HG03103 (cell line): ENCODE data around the gene MRPL50.
"Not testable (repeated sequence)": the region's sequence is repeated elsewhere in the genome, so short reads cannot be mapped to it uniquely, and the experiment has no call there.

Experiments
- ATAC-seq: cut with Tn5 transposase; IDR thresholded peaks from one replicate; pipeline ENCODE4 v1.9.1; 2021; ENCODE audit warnings: low read depth; ENCODE audit not compliant: unreplicated experiment

MRPL50 gene

GRCh38 chr9:101418518-101419430 lies 20.4 kb upstream of the MRPL50 start:
- no peak for ATAC-seq

GRCh38 chr9:101417977-101418376 lies 19.6 kb upstream of the MRPL50 start:
- no peak for ATAC-seq

GRCh38 chr9:101417389-101417788 lies 19.0 kb upstream of the MRPL50 start:
- ATAC-seq: no peak

GRCh38 chr9:101415578-101415977 lies 17.2 kb upstream of the MRPL50 start:
- no peak for ATAC-seq

- no peak for ATAC-seq
Observed at GRCh38 chr9:101414839-101415238, 16.4 kb upstream of the MRPL50 start.

GRCh38 chr9:101409079-101409477 lies 10.7 kb upstream of the MRPL50 start:
- ATAC-seq: no peak

- no peak for ATAC-seq
Observed at GRCh38 chr9:101408374-101409078, 10.1 kb upstream of the MRPL50 start.

- ATAC-seq: no peak
Observed at GRCh38 chr9:101403516-101404285, 5.3 kb upstream of the MRPL50 start.

GRCh38 chr9:101400120-101400519 lies 1.7 kb upstream of the MRPL50 start:
- ATAC-seq: no peak

GRCh38 chr9:101399643-101399970 lies 1.2 kb upstream of the MRPL50 start:
- no peak for ATAC-seq

GRCh38 chr9:101398930-101399642 lies 668 bp upstream of the MRPL50 start:
- ATAC-seq: peak; percentile 4

- ATAC-seq: no peak
Observed at GRCh38 chr9:101397746-101398067, 711 bp downstream of the MRPL50 start.

GRCh38 chr9:101394687-101395086 lies 3.7 kb downstream of the MRPL50 start:
- no peak for ATAC-seq

- no peak for ATAC-seq
Observed at GRCh38 chr9:101393135-101393534, 5.3 kb downstream of the MRPL50 start.

- no peak for ATAC-seq
Observed at GRCh38 chr9:101388507-101388993, 9.9 kb downstream of the MRPL50 start.

GRCh38 chr9:101387871-101388506 lies 10.4 kb downstream of the MRPL50 start:
- ATAC-seq: no peak

- not testable (repeated sequence) for ATAC-seq
Observed at GRCh38 chr9:101384873-101385536, 13.4 kb downstream of the MRPL50 start, which contains the start of gene BAAT. Gene BAAT (minus strand): TSS chr9:101385006. CDS start chr9:101371404, 13,602 bp downstream.

- no peak for ATAC-seq
Observed at GRCh38 chr9:101383361-101383760, 15.1 kb downstream of the MRPL50 start.

- no peak for ATAC-seq
Observed at GRCh38 chr9:101381833-101382342, 16.5 kb downstream of the MRPL50 start.
